ENCODE data around the gene WDR59. TPM values are rescaled to one million over a fixed set of nuclear protein-coding genes. Genes with fewer than 3 reads are reported as not detected.

Gene WDR59
- polyA plus RNA-seq, 2 of the 4 experiments (the other 2 are of a cell fraction), result 33.4 to 52.2 TPM

DNA sequence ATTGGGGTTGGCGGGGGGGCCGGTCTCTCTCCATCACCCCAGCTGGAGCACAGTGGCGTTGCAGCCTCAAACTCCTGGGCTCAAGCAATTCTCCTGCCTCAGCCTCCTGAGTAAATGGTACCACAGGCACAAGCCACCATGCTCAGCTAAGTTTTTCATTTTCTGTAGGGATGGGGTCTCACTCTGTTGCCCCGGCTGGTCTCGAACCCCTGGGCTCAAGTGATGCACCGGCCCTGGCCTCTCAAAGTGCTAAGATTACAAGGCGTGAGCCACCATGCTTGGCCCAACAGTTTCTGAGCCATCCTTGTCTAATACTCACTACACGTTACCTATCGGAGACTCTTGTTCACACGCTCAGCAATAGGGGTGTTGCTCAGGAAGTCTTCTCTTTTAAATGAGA is 11.6 kb downstream of the WDR59 start (continued):
- TF ChIP-seq BCL3 (IDR thresholded peaks at IDR 0.05) (no peak), ZSCAN20 (CRISPR knock-in tag; IDR thresholded peaks at IDR 0.05) (no peak), FOSL2 (IDR thresholded peaks at IDR 0.05) (no peak), FOSL2 (CRISPR knock-in tag; IDR thresholded peaks at IDR 0.05) (no peak), FOXS1 (CRISPR knock-in tag; IDR thresholded peaks at IDR 0.05) (no peak), HOXA7 (CRISPR knock-in tag; IDR thresholded peaks at IDR 0.05) (no peak), TFCP2L1 (CRISPR knock-in tag; IDR thresholded peaks at IDR 0.05) (no peak), NFE2L2 (conservative IDR thresholded peaks at IDR 0.05; ENCODE audit: low read length) (no peak), BHLHE40 (IDR thresholded peaks at IDR 0.05; ENCODE audit: low read depth, low read length) (no peak), EHMT2 (IDR thresholded peaks at IDR 0.05; ENCODE audit: low read depth) (no peak), MYC (IDR thresholded peaks at IDR 0.05; ENCODE audit: borderline replicate concordance, low read length) (no peak)
- TF ChIP-seq, protein P1, sequence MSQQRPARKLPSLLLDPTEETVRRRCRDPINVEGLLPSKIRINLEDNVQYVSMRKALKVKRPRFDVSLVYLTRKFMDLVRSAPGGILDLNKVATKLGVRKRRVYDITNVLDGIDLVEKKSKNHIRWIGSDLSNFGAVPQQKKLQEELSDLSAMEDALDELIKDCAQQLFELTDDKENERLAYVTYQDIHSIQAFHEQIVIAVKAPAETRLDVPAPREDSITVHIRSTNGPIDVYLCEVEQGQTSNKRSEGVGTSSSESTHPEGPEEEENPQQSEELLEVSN (IDR thresholded peaks at IDR 0.05; ENCODE audit: borderline replicate concordance, low read depth), result no peak

GRCh38 chr16:74954763-74955162 is 30.2 kb downstream of the WDR59 start:
- Histone ChIP-seq H3K4me2 (no peak overlapping the region), H3K4me3 (no peak overlapping the region), H3K4me1 (no peaks in the 10 kb centered on the region), H3K9me3 (no peaks in the 10 kb centered on the region), H3K27ac (no peak overlapping the region)
- FAIRE-seq (no peak), ATAC-seq (no peak), DNase-seq (ENCODE audit: low read depth in 1 of 2, low spot score in 1 of 2) (no peak)
- TF ChIP-seq ZFP36 (IDR thresholded peaks at IDR 0.05; ENCODE audit: borderline replicate concordance, partially characterized antibody) (no peak), NPAS2 (CRISPR knock-in tag; IDR thresholded peaks at IDR 0.05; ENCODE audit: borderline replicate concordance) (no peak), EHF (CRISPR knock-in tag; IDR thresholded peaks at IDR 0.05) (no peak), CBX8 (IDR thresholded peaks at IDR 0.05) (no peak), ZNF302 (CRISPR knock-in tag; IDR thresholded peaks at IDR 0.05) (no peak), GATA3 (IDR thresholded peaks at IDR 0.05; ENCODE audit: borderline replicate concordance) (no peak), CHD4 (IDR thresholded peaks at IDR 0.05; ENCODE audit: borderline replicate concordance) (no peak)
- 93% methylated on average over 4 of the region's 4 CpGs for WGBS (ENCODE audit: missing lambda C conversion rate)
- ChIA-PET POLR2A (no interaction called here), CTCF (no interaction called here)

GRCh38 chr16:74951681-74952080 is 33.2 kb downstream of the WDR59 start:
- no peak for ATAC-seq
- WGBS (ENCODE audit: missing lambda C conversion rate), result 84% methylated on average over 4 of the region's 4 CpGs
- ChIA-PET POLR2A (no interaction called here), CTCF (interaction anchor here (0.9 to 2.1 kb wide), 2 partner anchors 160 to 242 kb away, joined by 3 to 5 read pairs; no protein-coding TSS in a partner anchor)
- Histone ChIP-seq H3K9me3 (no peaks in the 10 kb centered on the region), H3K27ac (no peak overlapping the region), H3K4me3 (no peak overlapping the region), H3K4me2 (no peak overlapping the region), H3K4me1 (no peaks in the 10 kb centered on the region)
- DNase-seq (ENCODE audit: low read depth in 1 of 2, low spot score in 1 of 2), result no peak
- FAIRE-seq, result no peak
- TF ChIP-seq HDAC2 (IDR thresholded peaks at IDR 0.05) (no peak), SREBF2 (IDR thresholded peaks at IDR 0.05) (no peak)

- ChIA-PET CTCF (interaction anchor here (0.9 to 2.1 kb wide), 2 partner anchors 160 to 241 kb away, joined by 3 to 5 read pairs; no protein-coding TSS in a partner anchor), POLR2A (no interaction called here)
- no peak overlapping the region for H3K4me2 ChIP-seq
- H3K4me3 ChIP-seq, result no peak overlapping the region
- no peaks in the 10 kb centered on the region for H3K9me3 ChIP-seq
- ATAC-seq (no peak), DNase-seq (ENCODE audit: low read depth in 1 of 2, low spot score in 1 of 2) (no peak), FAIRE-seq (no peak)
- 97% methylated on average over 11 of the region's 11 CpGs for WGBS (ENCODE audit: missing lambda C conversion rate)
- no peak for TF ChIP-seq BCL3 (IDR thresholded peaks at IDR 0.05)
- TF ChIP-seq RFX5 (IDR thresholded peaks at IDR 0.05), result no peak
- no peak for TF ChIP-seq TP53 (CRISPR knock-in tag; IDR thresholded peaks at IDR 0.05)
- TF ChIP-seq HOXB5 (CRISPR knock-in tag; IDR thresholded peaks at IDR 0.05), result no peak
- no peak for TF ChIP-seq MYC (IDR thresholded peaks at IDR 0.05; ENCODE audit: borderline replicate concordance, low read length)
- TF ChIP-seq EHMT2 (IDR thresholded peaks at IDR 0.05; ENCODE audit: low read depth), result no peak
- TF ChIP-seq CBX8 (IDR thresholded peaks at IDR 0.05), result no peak
- TF ChIP-seq POLR2A (IDR thresholded peaks at IDR 0.05; ENCODE audit: low read length), result no peak
- no peak for TF ChIP-seq HES2 (IDR thresholded peaks at IDR 0.05)
- TF ChIP-seq CEBPB (IDR thresholded peaks at IDR 0.05), result no peak
- TF ChIP-seq CHD4 (IDR thresholded peaks at IDR 0.05; ENCODE audit: borderline replicate concordance), result no peak
- no peak for TF ChIP-seq KDM5A (IDR thresholded peaks at IDR 0.05)
- TF ChIP-seq POLR2AphosphoS2 (conservative IDR thresholded peaks at IDR 0.05; ENCODE audit: low read length), result no peak
- no peak for TF ChIP-seq FOSL2 (IDR thresholded peaks at IDR 0.05)
- no peak for TF ChIP-seq FOSL2 (CRISPR knock-in tag; IDR thresholded peaks at IDR 0.05)
- TF ChIP-seq KDM1A (IDR thresholded peaks at IDR 0.05; ENCODE audit: low read depth), result no peak
- no peak for TF ChIP-seq NR3C1 (IDR thresholded peaks at IDR 0.05)
- TF ChIP-seq RAD21 (conservative IDR thresholded peaks at IDR 0.05 in 1 of 2, IDR thresholded peaks at IDR 0.05 in 1 of 2), result no peak
- no peak for TF ChIP-seq ZSCAN20 (CRISPR knock-in tag; IDR thresholded peaks at IDR 0.05)
- no peak for TF ChIP-seq FOXS1 (CRISPR knock-in tag; IDR thresholded peaks at IDR 0.05)
- no peak overlapping the region for H3K27ac ChIP-seq
- no peaks in the 10 kb centered on the region for H3K4me1 ChIP-seq
These were observed 33.7 kb downstream of the WDR59 start for GRCh38 chr16:74951206-74951605.
